H9 (cell line): ENCODE measurements around the gene FBXL7. TPM values are rescaled to one million over a fixed set of nuclear protein-coding genes. Genes with fewer than 3 reads are reported as not detected.

ENCODE experiments used
- DNase-seq: peaks from one replicate; pipeline ENCODE4 v3.0.0-alpha.2; 2017
- H2AFZ ChIP-seq: one replicate; pipeline ENCODE4 v1.6.1; 2013; ENCODE audit warnings: mild to moderate bottlenecking, low read length, control low read depth, moderate library complexity
- H2AK5ac ChIP-seq: 2 replicates; pipeline ENCODE4 v1.6.1; 2013; ENCODE audit warnings: low read length, control low read depth, mixed read lengths; ENCODE audit not compliant: insufficient read length
- H2BK120ac ChIP-seq: one replicate; pipeline ENCODE4 v1.6.1; 2013; ENCODE audit warnings: low read depth, mild to moderate bottlenecking, low read length, control low read depth, inconsistent platforms; ENCODE audit not compliant: poor library complexity, severe bottlenecking
- H2BK12ac ChIP-seq: 2 replicates; pipeline ENCODE4 v1.6.1; 2013; ENCODE audit warnings: low read length, control low read depth, mixed read lengths, low read depth; ENCODE audit not compliant: insufficient read length
- H2BK15ac ChIP-seq: 2 replicates; pipeline ENCODE4 v1.6.1; 2013; ENCODE audit warnings: low read depth, low read length, control low read depth
- H2BK20ac ChIP-seq: one replicate; pipeline ENCODE4 v1.6.1; 2013; ENCODE audit warnings: low read depth, mild to moderate bottlenecking, low read length, control low read depth, inconsistent platforms; ENCODE audit not compliant: poor library complexity, severe bottlenecking
- H2BK5ac ChIP-seq: 2 replicates; pipeline ENCODE4 v1.6.1; 2013; ENCODE audit warnings: low read length, control low read depth, mixed read lengths; ENCODE audit not compliant: insufficient read length
- H3K14ac ChIP-seq: 2 replicates; pipeline ENCODE4 v1.6.1; 2013; ENCODE audit warnings: low read length, control low read depth; ENCODE audit not compliant: insufficient read depth
- H3K18ac ChIP-seq: 2 replicates; pipeline ENCODE4 v1.6.1; 2013; ENCODE audit warnings: low read depth, mild to moderate bottlenecking, mixed read lengths, low read length, control low read depth; ENCODE audit not compliant: insufficient read length
- H3K23ac ChIP-seq: 2 replicates; pipeline ENCODE4 v1.6.1; 2013; ENCODE audit warnings: low read length, control low read depth, mixed read lengths, low read depth; ENCODE audit not compliant: insufficient read length
- H3K23me2 ChIP-seq: 2 replicates; pipeline ENCODE4 v1.6.1; 2013; ENCODE audit warnings: low read depth, mild to moderate bottlenecking, mixed read lengths, low read length, control low read depth; ENCODE audit not compliant: insufficient read length, poor library complexity, severe bottlenecking
- H3K27ac ChIP-seq: 2 replicates; pipeline ENCODE4 v1.5.1; 2013; ENCODE audit warnings: low read length, control low read depth, mixed read lengths, low read depth; ENCODE audit not compliant: insufficient read length
- H3K27me3 ChIP-seq: 2 replicates; pipeline ENCODE4 v1.6.1; 2013; ENCODE audit warnings: low read length, control low read depth, inconsistent platforms; ENCODE audit not compliant: insufficient read depth
- H3K4ac ChIP-seq: 2 replicates; pipeline ENCODE4 v1.6.1; 2013; ENCODE audit warnings: low read depth, mild to moderate bottlenecking, control low read depth, inconsistent platforms, low read length, moderate library complexity
- H3K4me1 ChIP-seq: 2 replicates; pipeline ENCODE4 v1.6.1; 2013; ENCODE audit warnings: low read length, control low read depth, inconsistent platforms; ENCODE audit not compliant: insufficient read depth
- H3K4me2 ChIP-seq: 2 replicates; pipeline ENCODE4 v1.6.1; 2013; ENCODE audit warnings: low read length, control low read depth, mixed read lengths; ENCODE audit not compliant: insufficient read length, insufficient read depth
- H3K56ac ChIP-seq: 2 replicates; pipeline ENCODE4 v1.6.1; 2013; ENCODE audit warnings: low read depth, mild to moderate bottlenecking, mixed read lengths, low read length, control low read depth; ENCODE audit not compliant: insufficient read length
- H3K79me1 ChIP-seq: 2 replicates; pipeline ENCODE4 v1.6.1; 2013; ENCODE audit warnings: low read depth, mild to moderate bottlenecking, moderate library complexity, low read length, control low read depth, inconsistent platforms; ENCODE audit not compliant: insufficient read depth, poor library complexity, severe bottlenecking
- H3K79me2 ChIP-seq: 2 replicates; pipeline ENCODE4 v1.6.1; 2013; ENCODE audit warnings: low read length, control low read depth, inconsistent platforms; ENCODE audit not compliant: insufficient read depth
- H3K9ac ChIP-seq: 2 replicates; pipeline ENCODE4 v1.6.1; 2013; ENCODE audit warnings: low read length, control low read depth, mixed read lengths; ENCODE audit not compliant: insufficient read length; ENCODE audit errors: extremely low read depth
- H3K9me3 ChIP-seq: one replicate; pipeline ENCODE4 v1.6.1; 2013; ENCODE audit warnings: low read depth, low read length, inconsistent platforms; ENCODE audit not compliant: control insufficient read depth
- H3T11ph ChIP-seq: one replicate; pipeline ENCODE4 v1.6.1; 2013; ENCODE audit warnings: mild to moderate bottlenecking, low read length, control low read depth, inconsistent platforms
- H4K20me1 ChIP-seq: one replicate; pipeline ENCODE4 v1.6.1; 2013; ENCODE audit not compliant: control insufficient read depth, insufficient read length, insufficient read depth
- H4K5ac ChIP-seq: 2 replicates; pipeline ENCODE4 v1.6.1; 2013; ENCODE audit warnings: low read depth, mild to moderate bottlenecking, mixed read lengths, low read length, control low read depth; ENCODE audit not compliant: insufficient read length
- H4K8ac ChIP-seq: replicated peaks from 2 replicates; pipeline ENCODE4 v1.6.1; 2013; ENCODE audit warnings: low read length, control low read depth, mixed read lengths, low read depth; ENCODE audit not compliant: insufficient read length
- H4K91ac ChIP-seq: 2 replicates; pipeline ENCODE4 v1.6.1; 2013; ENCODE audit warnings: low read depth, mild to moderate bottlenecking, moderate library complexity, mixed read lengths, low read length, control low read depth; ENCODE audit not compliant: insufficient read length
- H3K27ac Mint-ChIP-seq, 3 experiments: 2 replicates in 2 of 3; 3 replicates in 1 of 3; pipeline ENCODE4 v1.8.0; 2020 to 2021; ENCODE audit warnings: mixed read lengths in 3 of 3, mild to moderate bottlenecking in 1 of 3, moderate library complexity in 1 of 3
- H3K27me3 Mint-ChIP-seq: 2 replicates; pipeline ENCODE4 v1.8.0; 2021; ENCODE audit warnings: low read depth, mild to moderate bottlenecking, moderate library complexity, mixed read lengths
- H3K36me3 Mint-ChIP-seq, 3 experiments: 2 replicates in 2 of 3; 3 replicates in 1 of 3; pipeline ENCODE4 v1.8.0; 2020 to 2021; ENCODE audit warnings: low read depth in 3 of 3, mixed read lengths in 3 of 3; ENCODE audit not compliant: insufficient read depth in 1 of 3
- H3K4me1 Mint-ChIP-seq, 2 experiments: 2 replicates each; pipeline ENCODE4 v1.8.0; 2020; ENCODE audit warnings: mixed read lengths in 2 of 2
- H3K4me3 Mint-ChIP-seq, 2 experiments: 2 replicates in 1 of 2; 3 replicates in 1 of 2; pipeline ENCODE4 v1.8.0; 2020 to 2021; ENCODE audit warnings: mild to moderate bottlenecking in 2 of 2, mixed read lengths in 2 of 2, moderate library complexity in 1 of 2
- H3K9me3 Mint-ChIP-seq, 2 experiments: 2 replicates in 1 of 2; 3 replicates in 1 of 2; pipeline ENCODE4 v1.8.0; 2020; ENCODE audit warnings: mild to moderate bottlenecking in 2 of 2, mixed read lengths in 2 of 2, moderate library complexity in 1 of 2
- CTCF ChIP-seq: fragments of 200-600 bp; sonication (generic); conservative IDR thresholded peaks from 3 replicates; pipeline ENCODE4 v1.8.0; 2021; ENCODE audit warnings: antibody characterized with exemption, mild to moderate bottlenecking
- WGBS: extraction: QIAGEN DNeasy Blood & Tissue Kit; methylation state at CpG from one replicate; pipeline ENCODE4 v1.1.7; 2013; ENCODE audit warnings: missing lambda C conversion rate, low lambda C conversion rate, mixed read lengths; ENCODE audit not compliant: insufficient read length; ENCODE audit errors: extremely low coverage; 5-methylcytosine and 5-hydroxymethylcytosine counted together
- total RNA-seq: library from RNA; stranded (reverse); gene quantifications from 2 replicates; pipeline ENCODE4 v1.2.1, GENCODE V29; 2021

Gene FBXL7
- total RNA-seq, 1 experiment from 2014 or later = 14.6 TPM

- Histone ChIP-seq H3K27ac (no peak overlapping the region), H3K4ac (no peak overlapping the region), H2BK12ac (no peak overlapping the region), H3K79me2 (peaks cover 2% of the 10 kb centered on the region; the same call in 1 of the 2 replicates), H2AK5ac (no peak overlapping the region), H2BK20ac (no peak overlapping the region), H3K14ac (no peak overlapping the region), H3K79me1 (no peaks in the 10 kb centered on the region), H2AFZ (no peak overlapping the region), H3K56ac (no peak overlapping the region), H3K4me2 (no peak overlapping the region), H4K20me1 (no peaks in the 10 kb centered on the region), H3K18ac (no peak overlapping the region), H2BK120ac (no peak overlapping the region), H3K23me2 (no peaks in the 10 kb centered on the region), H3K23ac (no peak overlapping the region), H3K4me1 (peaks cover 9% of the 10 kb centered on the region; the same call in 1 of the 2 replicates), H4K91ac (no peak overlapping the region), H4K8ac (no peak overlapping the region), H2BK5ac (no peak overlapping the region), H2BK15ac (no peak overlapping the region), H3K9me3 (no peaks in the 10 kb centered on the region), H3T11ph (no peak overlapping the region), H4K5ac (no peak overlapping the region), H3K9ac (no peak overlapping the region), H3K27me3 (no peaks in the 10 kb centered on the region)
- peaks cover 37 to 42% of the 10 kb centered on the region in 2 experiments for H3K4me1 Mint-ChIP-seq
- peaks cover 0 to 1% (median 0%) of the 10 kb centered on the region in 3 experiments; a peak in 1 of 7 replicates for H3K36me3 Mint-ChIP-seq
- no peak for DNase-seq
- no CpG with 5 or more reads among the region's 5 CpGs for WGBS
- H3K27ac Mint-ChIP-seq = peak overlapping the region in 2 of 3 experiments; percentile 32 to 39; a peak in 2 of 7 replicates
- H3K27me3 Mint-ChIP-seq = no peaks in the 10 kb centered on the region
- H3K4me3 Mint-ChIP-seq = no peak overlapping the region
- TF ChIP-seq CTCF = no peak
- H3K9me3 Mint-ChIP-seq = peaks cover 0 to 2% of the 10 kb centered on the region in 2 experiments; a peak in 1 of 5 replicates
Observed at GRCh38 chr5:15691521-15691920, 191.5 kb downstream of the FBXL7 start.
